IPS-NIHi7 (cell line): ENCODE data around the gene MYO16.

Source experiments
- DNase-seq: peaks from one replicate; pipeline ENCODE4 v3.0.0; 2012; ENCODE audit warnings: mixed read lengths; ENCODE audit errors: extremely low spot score

MYO16 gene

GRCh38 chr13:108795841-108796240 lies 166.4 kb downstream of the MYO16 start:
- DNase-seq: peak; percentile 19

- no peak for DNase-seq
These were observed 167.9 kb downstream of the MYO16 start for GRCh38 chr13:108797354-108797753.

DNA sequence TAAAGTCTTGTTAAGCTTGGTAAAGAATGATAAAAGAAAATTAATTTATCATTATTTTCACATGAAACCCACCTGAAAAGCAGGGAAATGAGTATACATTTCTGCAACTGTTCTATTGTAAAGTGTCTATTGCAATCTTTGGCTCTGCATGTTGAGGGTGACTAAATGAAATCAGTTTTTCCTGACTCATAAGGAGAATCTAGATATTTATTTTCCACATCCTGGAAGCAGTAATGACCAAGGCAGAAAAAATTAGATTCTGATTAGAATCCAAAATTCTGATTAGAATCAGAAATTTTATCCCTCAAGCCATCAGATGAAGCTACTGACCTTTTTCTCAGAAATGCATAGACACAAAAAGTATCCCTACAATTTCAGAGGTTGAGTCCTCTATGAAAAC lies 178.4 kb downstream of the MYO16 start:
- no peak for DNase-seq

GRCh38 chr13:108812165-108812564 lies 182.8 kb downstream of the MYO16 start:
- no peak for DNase-seq

DNA sequence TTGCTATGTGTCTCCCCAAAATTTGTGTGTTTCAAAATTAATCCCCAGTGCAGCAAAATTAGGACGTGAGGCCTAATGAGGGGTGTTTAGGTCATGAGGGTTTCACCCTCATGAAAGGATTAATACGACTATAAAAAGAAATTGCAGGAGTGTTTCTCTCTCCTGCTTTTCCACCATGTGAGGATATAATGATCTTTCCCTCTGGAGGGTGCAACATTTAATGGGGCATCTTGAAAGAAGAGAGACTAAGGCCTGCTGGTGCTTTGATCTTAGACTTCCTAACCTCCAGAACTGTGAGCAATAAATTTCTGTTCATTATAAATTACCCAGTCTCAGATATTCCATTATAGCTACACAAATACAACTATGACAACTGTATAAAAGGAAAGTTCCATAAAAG lies 183.2 kb downstream of the MYO16 start:
- no peak for DNase-seq

- DNase-seq: no peak
These were observed 184.3 kb downstream of the MYO16 start for GRCh38 chr13:108813587-108814170.

- DNase-seq: no peak
These were observed 187.0 kb downstream of the MYO16 start for GRCh38 chr13:108816375-108816774.

DNA sequence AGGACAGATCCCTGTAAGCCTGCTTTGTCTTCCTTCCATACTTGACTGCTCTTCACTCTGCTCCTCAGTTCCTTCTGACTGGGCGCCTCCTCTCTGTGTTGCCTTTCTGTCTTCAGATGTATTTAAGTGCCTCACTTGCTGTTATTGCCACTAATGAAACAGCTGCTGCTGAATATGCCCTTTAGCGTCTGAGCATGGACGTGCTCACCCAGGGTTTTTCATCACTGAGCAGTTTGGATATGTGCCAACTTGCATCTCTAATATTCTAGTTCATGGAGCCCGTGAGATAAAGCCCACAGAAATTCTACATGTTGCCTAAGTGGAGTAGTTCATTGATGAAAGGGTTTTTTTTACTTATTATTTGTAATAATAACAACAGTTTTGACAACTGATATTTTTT lies 198.2 kb downstream of the MYO16 start:
- DNase-seq: no peak

GRCh38 chr13:108828086-108828815 lies 198.8 kb downstream of the MYO16 start:
- DNase-seq: no peak

DNA sequence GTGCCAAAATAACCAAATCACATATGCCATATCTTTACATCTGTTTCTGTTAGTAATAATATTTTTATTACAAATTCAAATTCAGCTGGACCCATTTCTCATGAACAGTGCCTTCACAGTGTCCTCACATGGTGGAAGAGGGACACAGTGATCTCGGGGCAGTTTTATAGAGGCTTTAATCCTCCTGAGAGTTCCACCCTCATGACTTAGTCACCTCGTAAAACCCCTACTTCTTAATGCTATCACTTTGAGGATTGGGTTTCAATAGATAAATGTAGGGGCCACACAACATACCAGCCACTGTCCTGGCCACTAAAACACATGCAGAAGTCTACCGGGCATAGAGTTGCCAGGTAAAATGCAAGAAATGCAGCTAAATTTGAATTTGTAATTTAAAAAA lies 201.5 kb downstream of the MYO16 start:
- no peak for DNase-seq

GRCh38 chr13:108833531-108833930 lies 204.1 kb downstream of the MYO16 start:
- DNase-seq: no peak

GRCh38 chr13:108834193-108834592 lies 204.8 kb downstream of the MYO16 start:
- DNase-seq: no peak

GRCh38 chr13:108835083-108835482 lies 205.7 kb downstream of the MYO16 start:
- DNase-seq: no peak

GRCh38 chr13:108850691-108851090 lies 221.3 kb downstream of the MYO16 start:
- DNase-seq: no peak

GRCh38 chr13:108851660-108852059 lies 222.2 kb downstream of the MYO16 start:
- DNase-seq: peak; percentile 21

DNA sequence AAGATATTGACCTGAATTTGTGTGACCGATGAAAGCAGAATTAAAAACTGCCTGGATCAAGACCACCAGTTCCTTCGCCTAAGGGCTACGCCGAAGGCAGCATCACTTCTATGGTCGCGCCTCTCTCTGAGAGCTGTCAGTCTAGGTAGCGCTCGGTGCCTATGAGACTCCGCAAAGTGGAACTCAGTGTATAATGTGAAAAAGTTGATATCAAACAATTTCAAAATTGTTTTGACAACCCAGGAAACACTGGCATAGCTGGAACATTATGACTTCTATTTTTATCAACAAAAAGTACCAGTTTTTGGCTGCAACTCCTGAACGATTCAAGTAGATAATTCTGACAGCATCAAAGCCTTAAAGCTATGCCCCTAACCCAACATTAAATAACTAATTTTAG lies 223.6 kb downstream of the MYO16 start:
- no peak for DNase-seq

DNA sequence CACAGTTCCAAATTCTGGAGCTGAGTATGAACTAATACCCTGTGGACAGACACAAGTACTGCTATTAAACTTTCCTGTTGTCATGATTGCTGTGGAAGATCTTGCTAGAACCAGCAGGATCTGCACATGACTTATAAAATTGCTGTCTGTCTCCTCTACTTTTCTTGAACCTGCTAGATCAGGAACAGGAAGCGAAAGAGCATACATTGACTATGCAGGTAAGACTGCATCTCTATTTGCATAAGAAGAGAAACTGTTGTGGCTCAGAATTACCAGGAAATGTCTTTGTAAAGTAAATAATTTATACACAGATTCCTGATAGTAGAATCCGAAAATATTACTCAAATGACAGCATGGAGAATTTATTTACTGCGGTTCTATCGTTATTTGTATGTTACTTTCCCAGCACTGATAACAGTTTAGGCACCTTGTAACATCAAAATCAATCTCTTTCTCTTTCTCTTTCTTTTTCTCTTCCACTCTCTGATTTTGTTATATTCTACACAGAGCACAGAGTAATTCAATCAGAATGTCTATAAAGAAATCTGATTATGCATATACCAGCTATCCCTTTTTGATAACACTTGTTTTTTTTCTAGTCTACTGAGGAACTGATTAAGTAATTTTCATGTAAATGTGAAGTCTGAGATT lies 226.5 kb downstream of the MYO16 start:
- no peak for DNase-seq

DNA sequence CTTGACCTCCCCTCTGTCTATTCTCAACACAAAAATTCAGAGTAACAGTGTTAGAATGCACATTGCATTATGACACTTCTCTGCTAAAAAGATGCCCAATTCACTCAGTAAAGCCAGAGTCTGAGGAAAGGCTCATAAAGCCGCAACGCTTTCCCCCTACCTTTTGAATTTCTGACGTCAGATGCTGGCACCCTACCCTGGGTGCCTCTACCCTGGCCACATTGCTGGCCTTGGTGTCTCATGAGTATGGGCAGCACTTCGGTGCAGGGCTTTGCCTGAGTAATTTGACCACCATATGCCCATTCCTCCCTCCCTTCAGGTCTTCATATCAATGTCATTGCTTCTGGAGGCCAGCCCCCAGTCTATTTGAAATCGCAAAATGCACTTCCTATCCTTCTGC lies 229.3 kb downstream of the MYO16 start:
- DNase-seq: no peak

DNA sequence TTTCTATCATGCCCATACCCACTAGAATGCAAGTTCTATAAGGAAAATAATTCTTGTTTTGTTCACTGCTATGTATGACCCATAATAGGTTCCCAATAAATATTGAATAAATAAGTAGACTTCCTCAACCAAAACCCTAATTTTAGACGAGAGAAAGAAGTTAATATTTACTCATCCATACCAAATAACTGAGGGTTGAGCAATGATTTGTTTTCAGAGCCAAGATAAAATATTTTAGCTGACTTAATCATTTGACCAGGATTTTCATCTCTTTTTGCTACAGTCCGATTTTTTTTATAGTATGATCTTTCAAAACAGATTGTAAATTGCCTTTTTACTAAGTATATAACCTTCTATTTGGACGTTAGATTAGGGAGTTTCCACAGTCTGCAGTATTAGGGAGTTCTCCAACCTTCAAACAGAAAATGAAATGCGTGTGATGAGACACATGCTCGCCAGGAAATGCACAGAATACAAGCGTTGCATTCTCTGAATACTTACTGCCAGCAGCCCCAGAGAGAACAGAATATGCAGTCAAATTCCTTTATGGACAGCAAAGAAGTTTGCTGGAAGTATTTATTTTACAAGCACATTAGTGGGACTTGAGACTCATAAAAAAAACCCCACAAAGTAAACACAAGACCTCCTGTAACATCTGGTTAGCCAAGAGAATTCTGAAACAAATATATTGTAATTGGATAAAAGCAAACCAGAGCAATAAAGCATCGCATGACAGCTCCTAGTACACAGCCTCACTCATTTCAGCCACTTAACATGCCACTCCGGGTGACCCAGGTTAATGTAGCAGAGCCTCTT lies 230.0 kb downstream of the MYO16 start:
- DNase-seq: no peak

GRCh38 chr13:108860418-108860817 lies 231.0 kb downstream of the MYO16 start:
- DNase-seq: no peak

DNA sequence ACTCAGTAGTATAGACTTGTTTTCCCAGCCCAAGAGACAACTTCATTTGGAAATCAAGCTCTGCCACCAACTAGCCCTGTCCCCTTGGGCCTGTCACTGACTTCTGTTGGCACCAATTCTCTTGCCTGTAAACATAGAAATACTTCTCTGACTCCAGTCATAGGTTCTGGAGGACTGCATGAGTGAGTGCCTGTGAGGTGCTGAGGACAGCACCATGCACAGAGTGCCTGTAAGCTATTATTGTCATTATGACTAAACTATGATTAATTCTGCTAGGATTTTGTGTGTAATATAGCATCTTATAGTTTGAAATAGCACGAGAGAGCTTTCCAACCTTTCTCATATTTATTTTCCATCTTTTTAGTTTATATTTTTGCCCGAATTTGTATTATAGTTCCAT lies 247.9 kb downstream of the MYO16 start:
- DNase-seq: no peak

DNA sequence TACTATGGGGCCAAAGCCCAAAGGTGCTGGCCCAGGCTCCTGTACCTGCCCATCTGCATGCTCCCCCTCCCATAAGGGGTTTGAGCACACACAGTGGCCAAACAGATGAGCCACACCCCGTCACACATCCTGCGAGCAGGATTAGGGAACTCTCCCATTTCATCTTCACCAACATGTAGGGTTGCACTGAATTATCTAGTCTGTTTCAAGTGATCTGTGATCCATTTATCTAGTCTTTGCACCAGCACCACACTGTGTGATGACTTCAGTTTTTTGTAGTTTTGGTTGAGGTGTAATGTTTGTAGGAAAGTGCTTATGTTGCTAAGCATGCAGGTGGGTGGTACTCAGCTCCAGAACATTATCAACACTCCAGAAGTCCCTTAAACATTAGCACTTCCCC lies 249.3 kb downstream of the MYO16 start:
- no peak for DNase-seq
